ENCODE results near the gene TMEM218. TPM values are rescaled to one million over a fixed set of nuclear protein-coding genes. Genes with fewer than 3 reads are reported as not detected.
"Not testable (repeated sequence)": the region's sequence is repeated elsewhere in the genome, so short reads cannot be mapped to it uniquely, and the experiment has no call there.

TMEM218 gene
- total RNA-seq, 1 donor from 2014 or later, result 8.2 TPM

- DNase-seq (ENCODE audit: low read depth), result no peak
- TF ChIP-seq, protein P1, sequence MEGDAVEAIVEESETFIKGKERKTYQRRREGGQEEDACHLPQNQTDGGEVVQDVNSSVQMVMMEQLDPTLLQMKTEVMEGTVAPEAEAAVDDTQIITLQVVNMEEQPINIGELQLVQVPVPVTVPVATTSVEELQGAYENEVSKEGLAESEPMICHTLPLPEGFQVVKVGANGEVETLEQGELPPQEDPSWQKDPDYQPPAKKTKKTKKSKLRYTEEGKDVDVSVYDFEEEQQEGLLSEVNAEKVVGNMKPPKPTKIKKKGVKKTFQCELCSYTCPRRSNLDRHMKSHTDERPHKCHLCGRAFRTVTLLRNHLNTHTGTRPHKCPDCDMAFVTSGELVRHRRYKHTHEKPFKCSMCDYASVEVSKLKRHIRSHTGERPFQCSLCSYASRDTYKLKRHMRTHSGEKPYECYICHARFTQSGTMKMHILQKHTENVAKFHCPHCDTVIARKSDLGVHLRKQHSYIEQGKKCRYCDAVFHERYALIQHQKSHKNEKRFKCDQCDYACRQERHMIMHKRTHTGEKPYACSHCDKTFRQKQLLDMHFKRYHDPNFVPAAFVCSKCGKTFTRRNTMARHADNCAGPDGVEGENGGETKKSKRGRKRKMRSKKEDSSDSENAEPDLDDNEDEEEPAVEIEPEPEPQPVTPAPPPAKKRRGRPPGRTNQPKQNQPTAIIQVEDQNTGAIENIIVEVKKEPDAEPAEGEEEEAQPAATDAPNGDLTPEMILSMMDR (conservative IDR thresholded peaks at IDR 0.05; ENCODE audit: low read depth, low read length), result no peak
- H3K4me3 ChIP-seq (ENCODE audit: low read depth, low read length), result no peak overlapping the region
These were observed 50.1 kb downstream of the TMEM218 start for GRCh38 chr11:125061281-125061680.

DNA sequence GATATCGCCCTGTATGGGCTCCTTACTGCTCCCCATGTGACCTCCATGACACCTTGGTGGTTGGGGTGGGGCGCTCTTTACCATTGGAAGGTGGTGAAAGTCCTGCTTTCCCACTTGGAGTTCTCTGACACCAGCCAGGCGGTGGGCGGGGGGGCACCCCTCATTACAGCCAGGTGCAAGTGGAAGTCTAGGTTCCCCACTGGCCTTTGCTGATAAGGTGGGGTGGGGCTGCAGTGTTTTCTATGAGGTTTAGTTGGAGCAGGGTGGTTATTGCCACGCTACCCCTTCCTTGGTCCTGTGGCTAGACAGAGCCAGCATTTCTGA, 53.8 kb downstream of the TMEM218 start:
- no peak overlapping the region for H3K4me3 ChIP-seq (ENCODE audit: low read depth, low read length)
- TF ChIP-seq, protein P1 (conservative IDR thresholded peaks at IDR 0.05; ENCODE audit: low read depth, low read length), result no peak
- no peak for DNase-seq (ENCODE audit: low read depth)

- TF ChIP-seq, protein P1 (conservative IDR thresholded peaks at IDR 0.05; ENCODE audit: low read depth, low read length), result no peak
- no peak for DNase-seq (ENCODE audit: low read depth)
- no peak overlapping the region for H3K4me3 ChIP-seq (ENCODE audit: low read depth, low read length)
These were observed 54.3 kb downstream of the TMEM218 start for GRCh38 chr11:125056931-125057692.

- DNase-seq (ENCODE audit: low read depth); H3K4me3 ChIP-seq (ENCODE audit: low read depth, low read length): not testable (repeated sequence)
These were observed 55.3 kb downstream of the TMEM218 start for GRCh38 chr11:125056111-125056510.

DNA sequence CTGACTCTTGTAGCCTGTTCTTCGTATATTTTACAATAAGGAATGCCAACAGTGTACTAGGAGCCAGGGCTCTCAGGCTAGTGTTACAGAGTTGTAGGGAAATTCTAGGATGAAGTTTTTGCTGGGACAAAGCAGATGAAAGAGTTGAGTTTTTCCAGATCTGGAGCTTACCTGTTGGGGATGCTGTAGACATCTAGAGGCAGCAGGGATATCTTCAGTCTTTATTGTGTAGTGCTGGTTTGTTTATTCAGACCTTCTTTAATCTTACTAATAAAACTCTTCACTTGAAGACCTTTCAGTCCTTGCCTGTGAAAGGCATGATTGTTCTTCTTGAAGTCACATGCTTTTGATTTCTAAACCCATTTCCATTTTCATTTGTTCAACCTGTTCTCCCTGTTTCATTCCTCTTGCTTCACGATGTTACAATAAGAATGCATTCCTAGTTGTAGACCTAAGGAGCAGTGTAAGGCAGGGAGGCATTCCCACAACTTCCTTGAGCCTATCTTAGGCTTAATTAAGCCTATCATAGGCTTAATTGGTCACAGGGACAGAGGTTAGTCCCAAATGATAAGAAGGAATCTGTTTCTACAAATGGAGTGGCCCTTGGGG, 56.2 kb downstream of the TMEM218 start:
- TF ChIP-seq, protein P1 (conservative IDR thresholded peaks at IDR 0.05; ENCODE audit: low read depth, low read length), result no peak
- H3K4me3 ChIP-seq (ENCODE audit: low read depth, low read length), result no peak overlapping the region
- DNase-seq (ENCODE audit: low read depth), result no peak

DNA sequence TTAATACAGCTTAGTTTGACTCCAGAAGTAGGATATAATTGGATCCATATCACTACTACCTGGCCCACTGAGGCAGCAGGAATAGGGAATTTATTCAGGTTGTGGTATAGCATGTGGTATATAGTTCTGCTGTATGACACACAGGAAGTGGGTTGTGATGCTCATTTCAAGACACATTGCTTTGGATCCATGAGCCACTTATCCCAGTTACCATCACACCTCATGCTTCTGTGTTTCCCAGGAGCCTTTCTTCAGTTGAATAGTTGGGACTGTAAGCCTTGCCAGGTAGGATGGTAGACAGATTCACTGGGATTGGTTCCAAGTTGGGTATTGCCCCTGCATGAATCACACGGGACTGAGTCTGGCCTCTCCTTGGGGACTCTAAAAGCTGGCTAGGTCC, 58.3 kb downstream of the TMEM218 start:
- DNase-seq (ENCODE audit: low read depth), result no peak
- H3K4me3 ChIP-seq (ENCODE audit: low read depth, low read length), result no peak overlapping the region
- TF ChIP-seq, protein P1 (conservative IDR thresholded peaks at IDR 0.05; ENCODE audit: low read depth, low read length), result no peak

GRCh38 chr11:125052047-125052446, 59.4 kb downstream of the TMEM218 start:
- TF ChIP-seq, protein P1 (conservative IDR thresholded peaks at IDR 0.05; ENCODE audit: low read depth, low read length), result no peak
- DNase-seq (ENCODE audit: low read depth), result no peak
- no peak overlapping the region for H3K4me3 ChIP-seq (ENCODE audit: low read depth, low read length)

Data from epithelial cell of proximal tubule (primary cell).